Activated CD4-positive, alpha-beta T cell treated with anti-CD3 and anti-CD28 coated beads, Interleukin-2, amount 50 U/mL, for 1 hour (primary cell): ENCODE measurements around the gene MPPED2.

Source experiments
- DNase-seq: peaks from one replicate; pipeline ENCODE4 v3.0.0-alpha.2; 2020

Gene MPPED2

DNA sequence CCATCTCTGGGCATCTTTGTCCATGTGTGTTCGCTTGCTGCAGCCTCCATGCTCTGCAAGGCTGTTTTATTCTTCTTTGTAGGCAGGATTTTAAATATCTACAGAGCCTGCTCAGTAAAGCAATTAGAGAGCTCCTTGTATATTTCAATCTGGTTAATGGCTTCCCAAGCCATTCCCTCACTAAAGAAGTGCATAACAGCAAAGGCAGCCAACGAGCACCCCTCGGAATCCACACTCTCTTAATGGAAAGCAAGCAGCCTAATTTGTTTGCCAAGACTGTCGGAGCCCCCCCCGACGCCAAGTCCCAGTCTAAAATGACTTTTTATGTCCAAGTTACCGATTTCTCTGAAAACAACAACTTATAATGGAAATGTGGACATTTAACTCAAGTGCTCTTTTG is 139.6 kb downstream of the MPPED2 start:
- no peak for DNase-seq

- no peak for DNase-seq
These were observed 141.1 kb downstream of the MPPED2 start for GRCh38 chr11:30445056-30445455.

DNA sequence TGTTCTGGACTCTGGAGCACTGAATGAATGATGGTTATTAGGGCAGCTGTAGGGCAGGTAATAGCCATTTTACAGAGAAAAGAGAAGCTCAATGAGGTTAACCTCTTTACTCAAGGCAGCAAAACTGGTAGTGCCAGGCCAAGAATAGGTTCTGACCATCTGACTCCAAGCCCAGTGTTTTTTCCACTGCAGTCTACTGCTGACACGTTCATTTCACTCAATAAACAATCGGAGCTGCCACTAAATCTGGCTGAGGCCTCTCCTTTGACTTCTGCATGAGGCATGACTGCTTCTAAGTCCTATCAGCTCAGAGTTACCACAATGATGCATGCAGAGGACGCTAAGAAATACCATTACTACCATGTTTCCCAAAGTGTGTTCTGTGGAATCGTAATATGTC is 145.6 kb downstream of the MPPED2 start:
- no peak for DNase-seq

GRCh38 chr11:30436801-30437200 is 149.4 kb downstream of the MPPED2 start:
- no peak for DNase-seq

DNA sequence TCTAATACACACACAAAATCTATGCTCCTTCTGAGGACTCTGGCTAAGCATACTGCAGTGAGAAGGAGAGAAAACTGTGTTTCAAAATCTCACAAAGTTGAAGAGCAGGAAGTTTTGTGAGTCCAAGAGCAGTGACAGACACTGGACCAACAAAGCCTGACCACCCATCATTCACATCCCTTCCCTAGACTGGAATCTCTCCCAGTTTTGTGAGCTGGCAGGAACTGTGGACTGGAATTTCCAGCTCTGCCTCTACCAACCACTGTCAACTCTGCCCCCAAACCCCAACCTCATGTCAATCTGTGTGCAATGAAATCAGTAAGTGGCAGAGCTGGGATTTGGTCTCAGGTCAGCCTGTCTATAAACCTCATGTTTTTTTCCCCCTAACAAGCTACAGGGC is 150.7 kb downstream of the MPPED2 start:
- DNase-seq, result no peak

- DNase-seq, result no peak
These were observed 151.3 kb downstream of the MPPED2 start for GRCh38 chr11:30434901-30435300.

GRCh38 chr11:30433831-30434230 is 152.3 kb downstream of the MPPED2 start:
- DNase-seq, result no peak

GRCh38 chr11:30432716-30433115 is 153.4 kb downstream of the MPPED2 start:
- DNase-seq, result no peak

- DNase-seq, result no peak
These were observed 154.0 kb downstream of the MPPED2 start for GRCh38 chr11:30432178-30432577.

DNA sequence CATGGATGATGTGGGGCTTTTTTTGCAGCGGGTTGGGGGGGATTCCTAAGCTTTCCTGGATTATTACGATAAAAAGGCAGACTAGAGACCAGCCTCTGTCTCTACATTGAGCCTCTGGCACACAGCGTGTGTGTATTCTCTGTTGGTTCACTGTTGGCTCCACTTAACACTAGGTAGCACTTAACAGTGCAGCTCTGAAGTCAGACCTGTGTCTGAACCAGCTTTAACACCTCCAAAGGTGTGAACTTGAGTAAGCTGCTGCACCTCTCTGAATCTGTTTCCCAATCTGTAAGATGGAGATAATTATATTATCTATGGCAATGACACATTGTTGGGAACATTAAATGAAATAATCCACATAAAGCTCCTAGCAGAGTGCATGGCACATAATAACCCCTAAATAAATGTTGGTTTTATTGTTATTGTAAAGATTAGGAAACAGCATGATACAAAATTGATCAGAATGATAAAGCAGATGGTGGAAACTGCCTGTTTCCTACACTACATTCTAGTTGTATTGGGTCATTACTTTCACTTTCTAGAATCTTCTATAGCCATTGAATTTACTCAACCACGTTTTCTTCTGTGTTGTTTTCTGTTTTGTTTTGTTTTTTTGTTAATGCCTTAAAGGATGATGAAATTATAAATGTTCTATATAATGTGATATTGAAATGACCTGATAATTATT is 154.9 kb downstream of the MPPED2 start:
- no peak for DNase-seq

DNA sequence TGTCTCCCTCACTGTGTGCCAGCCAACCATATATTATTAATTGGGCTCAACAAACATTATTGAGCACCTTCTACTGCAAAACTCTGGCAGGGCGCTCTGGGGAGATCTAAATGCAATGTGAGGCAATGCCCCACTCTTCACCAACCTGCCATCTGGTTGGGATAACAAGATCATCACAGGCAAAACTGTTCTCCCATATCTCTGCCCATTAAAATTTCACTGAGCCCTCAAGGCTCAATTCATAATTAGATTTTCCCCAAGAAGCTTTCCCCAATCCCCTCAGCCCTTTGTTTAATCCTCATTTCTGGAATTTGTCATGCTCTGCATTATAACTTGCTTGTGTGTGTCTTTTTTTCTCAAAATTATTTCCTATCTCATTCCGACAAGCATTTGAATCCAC is 156.6 kb downstream of the MPPED2 start:
- no peak for DNase-seq

GRCh38 chr11:30426781-30427180 is 159.4 kb downstream of the MPPED2 start:
- DNase-seq, result no peak

- no peak for DNase-seq
These were observed 161.3 kb downstream of the MPPED2 start for GRCh38 chr11:30424844-30425243.

- no peak for DNase-seq
These were observed 161.8 kb downstream of the MPPED2 start for GRCh38 chr11:30424321-30424720.

- no peak for DNase-seq
These were observed 162.3 kb downstream of the MPPED2 start for GRCh38 chr11:30423886-30424285.

DNA sequence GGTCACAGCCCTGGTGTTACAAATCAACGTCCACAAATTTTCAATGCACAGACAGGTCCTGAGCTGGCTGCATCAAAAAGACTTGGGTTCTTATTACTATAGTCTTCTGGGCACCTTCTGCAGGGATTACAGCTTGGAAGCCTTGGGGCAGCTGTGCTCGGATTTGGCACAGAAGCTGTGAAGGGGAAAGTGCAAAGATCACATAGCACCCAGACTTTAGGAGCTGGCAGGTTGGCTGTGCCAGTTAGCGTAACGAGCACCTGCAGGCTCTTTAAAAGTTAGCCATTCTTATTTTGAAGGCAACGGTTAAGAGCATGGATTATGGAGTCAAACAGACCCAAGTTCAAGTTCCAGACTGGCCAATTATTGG is 162.9 kb downstream of the MPPED2 start:
- DNase-seq, result no peak

DNA sequence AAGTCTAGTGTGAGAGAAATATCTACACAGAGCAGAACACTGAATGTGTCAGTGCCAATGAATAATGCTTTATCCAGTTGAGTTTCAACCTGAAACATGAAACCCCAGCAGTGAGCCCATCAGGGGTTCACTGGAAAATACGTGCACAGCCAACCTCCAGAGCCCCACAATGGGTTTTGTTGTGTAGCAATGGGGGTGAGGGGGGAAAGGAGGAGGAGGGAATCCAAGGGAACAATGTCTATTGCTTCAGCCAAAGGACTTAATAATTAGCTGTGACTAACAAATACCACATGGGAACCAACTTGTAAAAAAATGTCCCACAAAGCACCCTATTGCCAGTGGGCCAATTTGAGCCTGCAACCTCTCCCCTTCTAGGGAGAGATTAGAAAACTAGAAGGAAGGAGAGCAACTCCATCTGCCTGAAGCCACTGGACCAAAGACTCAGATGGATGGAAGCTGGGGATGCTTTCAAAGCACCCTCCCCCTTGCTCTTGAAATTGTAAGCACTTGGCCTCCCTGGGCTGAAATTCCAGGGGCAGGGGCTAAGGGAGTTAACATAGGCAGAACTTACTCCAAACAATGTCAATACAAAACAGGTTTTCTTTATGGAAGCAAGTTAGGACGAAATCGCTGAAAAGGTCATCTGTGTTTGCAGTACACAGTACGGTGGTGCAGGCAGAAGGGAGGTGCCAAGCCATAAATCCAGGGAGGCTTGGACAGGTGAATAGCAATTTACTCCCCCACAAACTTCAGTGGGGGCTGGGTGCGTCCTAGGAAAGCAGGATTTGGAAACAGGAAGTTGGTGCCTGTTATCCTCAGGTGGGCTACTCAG is 163.5 kb downstream of the MPPED2 start:
- no peak for DNase-seq

- DNase-seq, result no peak
These were observed 165.8 kb downstream of the MPPED2 start for GRCh38 chr11:30420233-30420787.

- DNase-seq, result no peak
These were observed 171.3 kb downstream of the MPPED2 start for GRCh38 chr11:30414806-30415205.

DNA sequence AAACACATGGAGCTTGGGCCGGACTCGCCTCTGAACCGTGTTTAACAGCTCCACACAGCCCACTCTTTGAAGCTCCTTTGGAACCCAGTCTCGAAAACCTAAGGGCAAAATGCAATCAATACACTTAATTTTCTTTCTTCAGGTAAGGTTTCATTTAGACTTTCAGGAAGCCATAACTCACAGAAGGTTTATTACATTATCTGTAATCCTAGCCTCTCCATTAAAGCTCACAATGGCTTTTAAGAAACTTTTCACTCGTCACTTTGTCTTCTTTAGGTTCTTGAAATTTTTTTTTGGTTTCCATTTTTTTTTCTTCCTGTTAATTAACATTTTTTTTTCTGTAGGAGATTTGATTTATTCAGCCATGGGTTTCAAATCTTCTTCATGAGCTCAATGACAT is 171.9 kb downstream of the MPPED2 start:
- no peak for DNase-seq

DNA sequence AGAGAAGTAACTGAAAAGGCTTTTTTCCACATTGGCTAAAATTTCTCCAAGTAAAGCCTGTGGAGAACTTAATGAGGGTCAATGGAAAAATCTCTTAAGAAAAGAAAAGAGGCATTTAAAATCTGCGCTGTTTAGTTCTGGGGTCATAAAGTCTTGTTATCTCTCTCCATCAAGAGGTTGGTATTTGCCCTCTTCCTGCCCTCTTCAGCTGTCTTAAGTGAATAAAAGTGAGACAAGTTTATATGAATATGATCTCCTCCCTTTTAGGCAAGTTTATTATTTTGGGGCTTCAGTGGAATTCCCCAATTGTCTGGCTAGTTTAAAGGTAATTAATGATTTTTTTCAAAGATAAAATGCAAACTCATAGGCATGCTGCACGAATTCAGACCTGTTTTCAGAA is 173.6 kb downstream of the MPPED2 start:
- no peak for DNase-seq

GRCh38 chr11:30411383-30411782 is 174.8 kb downstream of the MPPED2 start:
- no peak for DNase-seq

DNA sequence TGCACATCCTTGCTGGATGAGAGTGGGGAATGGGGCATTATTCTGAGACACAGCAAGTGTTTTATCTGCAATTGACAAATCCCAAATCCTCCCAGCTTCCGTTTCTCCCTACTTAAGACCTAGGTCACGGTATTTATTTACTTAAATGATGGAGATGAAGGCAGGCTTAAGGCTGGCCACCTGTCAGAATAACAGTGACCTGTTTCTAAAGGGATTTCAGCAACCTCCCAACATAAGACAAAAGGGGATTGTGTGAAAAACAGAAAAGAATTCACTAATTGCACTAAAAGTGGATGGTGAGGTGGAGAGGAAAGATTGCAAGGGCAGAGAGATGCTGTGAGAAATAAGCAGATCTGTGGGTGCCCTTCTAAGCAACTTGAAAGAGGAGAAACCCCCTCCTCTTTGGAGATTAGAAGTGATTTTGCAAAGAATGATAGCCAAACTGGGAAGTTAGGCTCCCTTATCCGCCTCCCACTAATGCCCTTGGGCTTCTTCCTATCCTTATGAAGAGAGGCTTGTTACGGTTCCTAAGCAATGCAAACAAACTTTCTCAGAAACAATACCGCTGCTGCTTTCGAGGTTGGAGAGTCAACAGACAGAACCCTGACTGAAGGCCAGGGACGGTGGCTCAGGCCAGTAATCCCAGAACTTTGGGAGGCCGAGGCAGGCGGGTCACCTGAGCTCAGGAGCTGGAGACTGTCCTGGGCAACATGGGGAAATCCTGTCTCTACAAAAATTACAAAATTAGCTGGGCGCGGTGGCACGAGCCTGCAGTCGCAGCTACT is 179.0 kb downstream of the MPPED2 start:
- DNase-seq, result no peak

DNA sequence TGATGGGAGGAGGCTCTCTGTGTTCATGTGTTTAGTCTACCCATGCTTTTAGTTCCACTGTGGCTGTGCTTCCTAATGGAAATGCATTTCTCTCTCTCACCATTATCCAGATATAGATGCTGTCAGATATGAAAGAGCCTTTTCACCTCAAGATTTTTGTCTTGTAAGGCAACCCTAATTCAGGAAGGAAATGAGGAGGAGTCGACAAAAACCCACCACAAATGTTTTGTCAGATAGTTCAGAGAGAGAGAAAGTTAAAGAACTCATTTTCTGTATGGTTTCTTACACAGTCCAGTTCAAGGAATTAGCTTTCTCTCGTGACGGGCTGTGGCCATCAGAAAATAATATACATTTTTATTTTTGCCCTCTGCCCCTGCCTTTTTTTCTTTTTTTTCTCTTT is 180.8 kb downstream of the MPPED2 start:
- DNase-seq, result no peak
